Loucy (cell line): ENCODE measurements around the gene DACT2.

Experiments
- H2AFZ ChIP-seq: fragments of 200-600 bp; sonication (generic); 2 replicates; pipeline ENCODE4 v1.6.0; 2016; ENCODE audit warnings: antibody characterized with exemption, mild to moderate bottlenecking, low read length, moderate library complexity
- H3F3A ChIP-seq: fragments of 200-600 bp; 2 replicates; pipeline ENCODE4 v1.6.0; 2016; ENCODE audit warnings: antibody characterized with exemption, low read depth, mild to moderate bottlenecking
- H3K27me3 ChIP-seq: fragments of 200-600 bp; sonication (generic); 2 replicates; pipeline ENCODE4 v1.6.1; 2014; ENCODE audit warnings: low read length, mild to moderate bottlenecking; ENCODE audit not compliant: insufficient read depth, poor library complexity, severe bottlenecking
- H3K36me3 ChIP-seq: fragments of 200-600 bp; sonication (generic); 2 replicates; pipeline ENCODE4 v1.6.1; 2016; ENCODE audit warnings: low read length; ENCODE audit not compliant: insufficient read depth
- H3K4me1 ChIP-seq: fragments of 200-600 bp; sonication (generic); 2 replicates; pipeline ENCODE4 v1.5.1; 2014; ENCODE audit warnings: low read length, mild to moderate bottlenecking; ENCODE audit not compliant: insufficient read depth, poor library complexity, severe bottlenecking
- H3K4me2 ChIP-seq: fragments of 200-600 bp; sonication (generic); 2 replicates; pipeline ENCODE4 v1.6.0; 2014; ENCODE audit warnings: antibody characterized with exemption, low read length, low read depth, mild to moderate bottlenecking; ENCODE audit not compliant: poor library complexity, severe bottlenecking
- H3K4me3 ChIP-seq: fragments of 200-600 bp; sonication (generic); 2 replicates; pipeline ENCODE4 v1.5.1; 2014; ENCODE audit warnings: low read length, mild to moderate bottlenecking, mixed read lengths; ENCODE audit not compliant: poor library complexity, severe bottlenecking
- H3K79me2 ChIP-seq: fragments of 200-600 bp; sonication (generic); 2 replicates; pipeline ENCODE4 v1.6.1; 2014; ENCODE audit warnings: low read length; ENCODE audit not compliant: insufficient read depth
- H3K9ac ChIP-seq: fragments of 200-600 bp; sonication (generic); 2 replicates; pipeline ENCODE4 v1.6.0; 2014; ENCODE audit warnings: mild to moderate bottlenecking, low read depth, low read length, moderate library complexity; ENCODE audit not compliant: poor library complexity, severe bottlenecking
- H3K9me2 ChIP-seq: fragments of 200-600 bp; sonication (generic); replicated peaks from 2 replicates; pipeline ENCODE4 v1.6.1; 2016; ENCODE audit warnings: low read depth, low read length, mixed read lengths
- H3K9me3 ChIP-seq: fragments of 200-600 bp; sonication (generic); 2 replicates; pipeline ENCODE4 v1.6.1; 2014; ENCODE audit warnings: mild to moderate bottlenecking, antibody characterized with exemption, low read length, low read depth; ENCODE audit not compliant: insufficient read depth
- H4K20me1 ChIP-seq: fragments of 200-600 bp; sonication (generic); 2 replicates; pipeline ENCODE4 v1.6.0; 2014; ENCODE audit warnings: antibody characterized with exemption, low read length, mild to moderate bottlenecking; ENCODE audit not compliant: insufficient read depth, poor library complexity, severe bottlenecking
- EZH2phosphoT487 ChIP-seq: fragments of 200-600 bp; IDR thresholded peaks from 2 replicates; pipeline ENCODE4 v1.6.1; 2018; ENCODE audit warnings: antibody characterized with exemption, mild to moderate bottlenecking, moderate library complexity, borderline replicate concordance
- TF ChIP-seq, protein P1 (sequence below): fragments of 200-600 bp; sonication (generic); conservative IDR thresholded peaks from 2 replicates; pipeline ENCODE4 v1.5.1; 2014; ENCODE audit warnings: mild to moderate bottlenecking, antibody characterized with exemption, low read length

DACT2 gene

DNA sequence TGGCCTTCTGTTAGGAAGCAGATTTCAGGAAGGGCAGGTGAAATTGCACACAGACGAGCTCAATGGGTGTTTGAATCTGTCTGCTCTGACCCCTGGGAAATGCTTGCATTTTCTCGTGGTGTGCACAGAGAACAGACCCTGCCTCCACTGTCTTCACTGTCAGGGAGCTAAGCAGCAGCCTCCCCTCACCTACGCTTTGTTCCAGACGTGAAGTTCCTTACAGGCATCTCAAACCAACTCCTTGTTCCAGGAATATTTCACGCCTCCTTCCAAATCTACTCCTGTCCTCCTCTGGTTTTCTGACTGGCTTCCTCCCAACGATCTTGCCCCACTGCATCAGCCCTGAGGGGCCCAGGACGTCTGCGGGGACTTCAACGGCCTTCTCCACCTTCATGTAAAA, 13.7 kb downstream of the DACT2 start:
- Histone ChIP-seq H3K27me3 (no peaks in the 10 kb centered on the region), H4K20me1 (no peaks in the 10 kb centered on the region), H2AFZ (no peak overlapping the region), H3K36me3 (no peaks in the 10 kb centered on the region), H3K79me2 (no peaks in the 10 kb centered on the region), H3K4me2 (no peak overlapping the region), H3K9me2 (no peaks in the 10 kb centered on the region), H3F3A (no peaks in the 10 kb centered on the region), H3K9me3 (peaks cover 9% of the 10 kb centered on the region; the same call in 1 of the 2 replicates), H3K4me3 (no peak overlapping the region), H3K4me1 (no peaks in the 10 kb centered on the region), H3K9ac (no peak overlapping the region)
- TF ChIP-seq, protein P1, sequence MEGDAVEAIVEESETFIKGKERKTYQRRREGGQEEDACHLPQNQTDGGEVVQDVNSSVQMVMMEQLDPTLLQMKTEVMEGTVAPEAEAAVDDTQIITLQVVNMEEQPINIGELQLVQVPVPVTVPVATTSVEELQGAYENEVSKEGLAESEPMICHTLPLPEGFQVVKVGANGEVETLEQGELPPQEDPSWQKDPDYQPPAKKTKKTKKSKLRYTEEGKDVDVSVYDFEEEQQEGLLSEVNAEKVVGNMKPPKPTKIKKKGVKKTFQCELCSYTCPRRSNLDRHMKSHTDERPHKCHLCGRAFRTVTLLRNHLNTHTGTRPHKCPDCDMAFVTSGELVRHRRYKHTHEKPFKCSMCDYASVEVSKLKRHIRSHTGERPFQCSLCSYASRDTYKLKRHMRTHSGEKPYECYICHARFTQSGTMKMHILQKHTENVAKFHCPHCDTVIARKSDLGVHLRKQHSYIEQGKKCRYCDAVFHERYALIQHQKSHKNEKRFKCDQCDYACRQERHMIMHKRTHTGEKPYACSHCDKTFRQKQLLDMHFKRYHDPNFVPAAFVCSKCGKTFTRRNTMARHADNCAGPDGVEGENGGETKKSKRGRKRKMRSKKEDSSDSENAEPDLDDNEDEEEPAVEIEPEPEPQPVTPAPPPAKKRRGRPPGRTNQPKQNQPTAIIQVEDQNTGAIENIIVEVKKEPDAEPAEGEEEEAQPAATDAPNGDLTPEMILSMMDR: no peak
- TF ChIP-seq EZH2phosphoT487: no peak

DNA sequence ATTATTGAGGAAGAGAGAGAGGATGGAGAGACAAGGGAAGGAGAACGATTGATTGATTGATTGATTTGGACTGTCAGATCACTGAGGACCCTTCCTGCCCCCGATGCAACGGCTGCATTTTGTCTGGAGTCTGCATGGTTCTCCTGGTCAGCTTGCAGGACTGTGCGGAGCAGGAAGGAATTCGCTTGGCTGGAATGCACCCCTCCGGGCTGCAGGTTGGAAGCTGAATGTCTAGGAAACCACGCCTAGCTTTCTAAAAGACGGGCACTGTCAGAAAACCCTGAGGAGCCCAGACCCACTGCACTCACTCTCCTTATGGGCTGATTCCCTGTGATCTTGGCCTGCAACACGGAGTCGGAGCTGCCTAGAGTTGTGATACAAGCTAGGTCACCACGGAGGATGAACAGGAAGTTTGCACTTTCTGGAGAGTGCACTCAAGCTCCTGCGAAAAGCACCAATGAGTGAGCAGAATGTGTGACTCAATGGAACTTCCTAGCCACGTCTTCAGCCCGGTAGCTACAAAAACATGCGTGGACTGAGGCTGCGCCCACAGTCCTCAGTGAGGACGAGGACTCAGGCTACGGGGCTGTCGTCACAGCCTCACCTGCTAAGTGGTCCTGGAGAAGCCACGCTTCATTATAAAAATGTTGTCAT, 14.4 kb downstream of the DACT2 start:
- no peaks in the 10 kb centered on the region for H3F3A ChIP-seq
- H3K4me1 ChIP-seq: no peaks in the 10 kb centered on the region
- H3K4me2 ChIP-seq: no peak overlapping the region
- no peaks in the 10 kb centered on the region for H3K27me3 ChIP-seq
- H3K9me3 ChIP-seq: peaks cover 9% of the 10 kb centered on the region; the same call in 1 of the 2 replicates
- H4K20me1 ChIP-seq: no peaks in the 10 kb centered on the region
- no peak for TF ChIP-seq EZH2phosphoT487
- TF ChIP-seq, protein P1: no peak
- H3K9ac ChIP-seq: no peak overlapping the region
- H3K4me3 ChIP-seq: no peak overlapping the region
- no peaks in the 10 kb centered on the region for H3K36me3 ChIP-seq
- no peaks in the 10 kb centered on the region for H3K9me2 ChIP-seq
- H3K79me2 ChIP-seq: no peaks in the 10 kb centered on the region
- H2AFZ ChIP-seq: no peak overlapping the region

DNA sequence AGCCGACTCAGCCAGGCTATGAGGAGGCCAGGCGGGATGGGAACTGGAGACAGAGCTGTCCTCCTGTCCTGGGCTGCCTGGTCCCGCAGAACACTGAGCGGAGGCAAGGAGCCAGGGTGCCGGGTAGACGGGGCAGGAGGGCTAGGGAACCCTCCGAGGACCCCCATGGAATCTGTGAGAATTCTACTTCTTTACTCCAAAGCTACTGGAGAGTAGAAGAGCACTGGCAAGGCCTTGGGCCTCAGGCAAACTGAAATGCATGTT, 14.9 kb downstream of the DACT2 start:
- Histone ChIP-seq H3K4me2 (no peak overlapping the region), H3K79me2 (no peaks in the 10 kb centered on the region), H3K9ac (no peak overlapping the region), H2AFZ (no peak overlapping the region), H3K9me2 (no peaks in the 10 kb centered on the region), H3K27me3 (no peaks in the 10 kb centered on the region), H3K4me3 (no peak overlapping the region), H3K36me3 (no peaks in the 10 kb centered on the region), H3K9me3 (peaks cover 10% of the 10 kb centered on the region; the same call in 1 of the 2 replicates), H4K20me1 (no peaks in the 10 kb centered on the region), H3F3A (no peaks in the 10 kb centered on the region), H3K4me1 (no peaks in the 10 kb centered on the region)
- TF ChIP-seq, protein P1: no peak
- TF ChIP-seq EZH2phosphoT487: no peak
